ENCODE measurements around the gene TERC.

Gene TERC

GRCh38 chr3:169790687-169791429, 26.0 kb upstream of the TERC start:
- 92 to 94% methylated on average over 4 of the region's 4 CpGs for WGBS, 2 experiments

DNA sequence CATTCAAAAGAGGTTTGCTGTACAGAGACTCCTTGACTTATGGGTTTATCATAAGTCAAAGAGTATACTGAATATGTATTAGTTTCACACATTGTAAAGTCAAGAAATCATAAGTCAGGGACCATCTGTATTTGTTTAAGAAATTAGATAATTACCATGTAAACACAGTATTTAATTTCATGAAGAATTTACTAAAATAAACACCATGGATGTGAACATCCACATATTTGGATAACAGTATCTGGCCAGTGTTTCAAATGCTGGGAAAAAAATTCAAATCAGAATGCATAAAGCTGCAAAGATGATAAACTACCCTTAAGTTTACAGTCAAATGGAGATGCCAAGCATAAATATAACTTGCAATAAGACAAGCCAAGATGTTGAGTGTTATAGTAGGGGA, 25.4 kb upstream of the TERC start:
- Histone ChIP-seq H3K27ac (ENCODE audit: insufficient read depth, low read depth, low read length, poor library complexity, severe bottlenecking) (no peak overlapping the region), H3K4me3 (ENCODE audit: insufficient read depth, low read depth, low read length) (no peak overlapping the region), H3K4me1 (ENCODE audit: control insufficient read depth, insufficient read depth, low read length) (no peaks in the 10 kb centered on the region), H3K27me3 (ENCODE audit: control insufficient read depth, insufficient read depth, low read length, poor library complexity, severe bottlenecking) (no peaks in the 10 kb centered on the region), H3K36me3 (ENCODE audit: control insufficient read depth, insufficient read depth, low read length) (peaks cover 8% of the 10 kb centered on the region), H3K9me3 (ENCODE audit: control insufficient read depth, low read length) (no peaks in the 10 kb centered on the region)

More at GRCh38 chr3:169790687-169791429, 26.0 kb upstream of the TERC start:
- H3K27me3 ChIP-seq (ENCODE audit: control insufficient read depth, insufficient read depth, low read length, poor library complexity, severe bottlenecking): no peaks in the 10 kb centered on the region
- no peak overlapping the region for H3K27ac ChIP-seq (ENCODE audit: insufficient read depth, low read depth, low read length, poor library complexity, severe bottlenecking)
- no peaks in the 10 kb centered on the region for H3K9me3 ChIP-seq (ENCODE audit: control insufficient read depth, low read length)
- no peak overlapping the region for H3K4me3 ChIP-seq (ENCODE audit: insufficient read depth, low read depth, low read length)
- no peaks in the 10 kb centered on the region for H3K4me1 ChIP-seq (ENCODE audit: control insufficient read depth, insufficient read depth, low read length)
- H3K36me3 ChIP-seq (ENCODE audit: control insufficient read depth, insufficient read depth, low read length): peaks cover 4% of the 10 kb centered on the region

GRCh38 chr3:169787791-169788190, 22.9 kb upstream of the TERC start:
- H3K27ac ChIP-seq (ENCODE audit: insufficient read depth, low read depth, low read length, poor library complexity, severe bottlenecking): no peak overlapping the region
- H3K36me3 ChIP-seq (ENCODE audit: control insufficient read depth, insufficient read depth, low read length): peaks cover 14% of the 10 kb centered on the region
- 83 to 88% methylated on average over 1 of the region's 1 CpG for WGBS, 2 experiments
- H3K4me3 ChIP-seq (ENCODE audit: insufficient read depth, low read depth, low read length): no peak overlapping the region
- no peaks in the 10 kb centered on the region for H3K4me1 ChIP-seq (ENCODE audit: control insufficient read depth, insufficient read depth, low read length)
- no peaks in the 10 kb centered on the region for H3K27me3 ChIP-seq (ENCODE audit: control insufficient read depth, insufficient read depth, low read length, poor library complexity, severe bottlenecking)
- no peaks in the 10 kb centered on the region for H3K9me3 ChIP-seq (ENCODE audit: control insufficient read depth, low read length)

GRCh38 chr3:169787120-169787519, 22.3 kb upstream of the TERC start:
- Histone ChIP-seq H3K27ac (ENCODE audit: insufficient read depth, low read depth, low read length, poor library complexity, severe bottlenecking) (no peak overlapping the region), H3K4me3 (ENCODE audit: insufficient read depth, low read depth, low read length) (no peak overlapping the region), H3K4me1 (ENCODE audit: control insufficient read depth, insufficient read depth, low read length) (no peaks in the 10 kb centered on the region), H3K36me3 (ENCODE audit: control insufficient read depth, insufficient read depth, low read length) (peaks cover 20% of the 10 kb centered on the region), H3K27me3 (ENCODE audit: control insufficient read depth, insufficient read depth, low read length, poor library complexity, severe bottlenecking) (no peaks in the 10 kb centered on the region), H3K9me3 (ENCODE audit: control insufficient read depth, low read length) (no peaks in the 10 kb centered on the region)
- WGBS, 2 experiments: 100% methylated on average over 1 of the region's 4 CpGs

- no peak overlapping the region for H3K4me3 ChIP-seq (ENCODE audit: insufficient read depth, low read depth, low read length)
- WGBS, 2 experiments: 94 to 95% methylated on average over 4 of the region's 4 CpGs
- peaks cover 34% of the 10 kb centered on the region for H3K36me3 ChIP-seq (ENCODE audit: control insufficient read depth, insufficient read depth, low read length)
- H3K4me1 ChIP-seq (ENCODE audit: control insufficient read depth, insufficient read depth, low read length): no peaks in the 10 kb centered on the region
- H3K27ac ChIP-seq (ENCODE audit: insufficient read depth, low read depth, low read length, poor library complexity, severe bottlenecking): no peak overlapping the region
- H3K27me3 ChIP-seq (ENCODE audit: control insufficient read depth, insufficient read depth, low read length, poor library complexity, severe bottlenecking): no peaks in the 10 kb centered on the region
- no peaks in the 10 kb centered on the region for H3K9me3 ChIP-seq (ENCODE audit: control insufficient read depth, low read length)
These were observed 16.5 kb upstream of the TERC start for GRCh38 chr3:169781209-169781855.

DNA sequence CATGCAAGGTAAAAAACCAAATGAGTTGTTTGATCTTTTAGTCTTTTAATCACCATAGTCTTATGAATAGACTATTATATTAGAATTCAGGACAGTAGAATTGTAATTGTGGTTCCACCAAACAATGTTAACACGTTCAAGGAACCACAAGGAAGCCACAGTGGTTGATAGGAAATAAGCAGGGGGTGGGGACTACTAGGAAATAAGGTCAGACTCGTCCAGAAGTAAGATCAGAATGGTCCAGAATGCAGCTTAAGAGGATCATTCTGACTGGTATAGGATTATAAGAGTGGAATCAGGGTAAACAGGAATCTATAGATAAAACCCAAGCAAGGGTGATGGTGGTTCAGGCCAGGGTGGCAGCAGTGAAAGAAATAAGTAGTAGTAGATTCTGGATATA, 15.9 kb upstream of the TERC start:
- Histone ChIP-seq H3K4me3 (ENCODE audit: insufficient read depth, low read depth, low read length) (no peak overlapping the region), H3K36me3 (ENCODE audit: control insufficient read depth, insufficient read depth, low read length) (peaks cover 32% of the 10 kb centered on the region), H3K27me3 (ENCODE audit: control insufficient read depth, insufficient read depth, low read length, poor library complexity, severe bottlenecking) (no peaks in the 10 kb centered on the region), H3K4me1 (ENCODE audit: control insufficient read depth, insufficient read depth, low read length) (no peaks in the 10 kb centered on the region), H3K9me3 (ENCODE audit: control insufficient read depth, low read length) (no peaks in the 10 kb centered on the region), H3K27ac (ENCODE audit: insufficient read depth, low read depth, low read length, poor library complexity, severe bottlenecking) (no peak overlapping the region)
- WGBS, 2 experiments: 95 to 96% methylated on average over 2 of the region's 2 CpGs

DNA sequence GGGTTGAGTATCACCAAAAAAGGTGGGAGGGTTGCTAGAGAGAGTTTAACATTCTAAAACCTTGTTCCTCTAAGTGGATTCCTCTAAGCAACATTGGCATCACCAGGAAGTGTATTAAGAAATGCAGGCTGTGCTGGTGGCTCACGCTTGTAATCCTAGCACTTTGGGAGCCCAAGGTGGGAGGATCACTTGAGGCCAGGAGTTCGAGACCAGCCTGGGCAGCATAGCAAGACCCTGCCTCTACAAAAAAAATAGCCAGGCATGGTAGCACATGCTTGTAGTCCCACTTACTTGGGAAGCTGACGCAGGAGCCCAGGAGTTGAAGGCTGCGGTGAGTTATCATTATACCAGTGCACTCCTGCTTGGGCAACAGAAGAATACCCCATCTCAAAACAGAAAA, 13.0 kb upstream of the TERC start:
- Histone ChIP-seq H3K4me1 (ENCODE audit: control insufficient read depth, insufficient read depth, low read length) (peaks cover 6% of the 10 kb centered on the region), H3K36me3 (ENCODE audit: control insufficient read depth, insufficient read depth, low read length) (peaks cover 31% of the 10 kb centered on the region), H3K9me3 (ENCODE audit: control insufficient read depth, low read length) (no peaks in the 10 kb centered on the region), H3K4me3 (ENCODE audit: insufficient read depth, low read depth, low read length) (no peak overlapping the region), H3K27me3 (ENCODE audit: control insufficient read depth, insufficient read depth, low read length, poor library complexity, severe bottlenecking) (no peaks in the 10 kb centered on the region), H3K27ac (ENCODE audit: insufficient read depth, low read depth, low read length, poor library complexity, severe bottlenecking) (no peak overlapping the region)
- 69 to 71% methylated on average over 4 of the region's 4 CpGs for WGBS, 2 experiments

GRCh38 chr3:169774186-169774585, 9.3 kb upstream of the TERC start:
- Histone ChIP-seq H3K9me3 (ENCODE audit: control insufficient read depth, low read length) (no peaks in the 10 kb centered on the region), H3K4me3 (ENCODE audit: insufficient read depth, low read depth, low read length) (peak overlapping the region; percentile 100), H3K27ac (ENCODE audit: insufficient read depth, low read depth, low read length, poor library complexity, severe bottlenecking) (no peak overlapping the region), H3K36me3 (ENCODE audit: control insufficient read depth, insufficient read depth, low read length) (peaks cover 11% of the 10 kb centered on the region), H3K4me1 (ENCODE audit: control insufficient read depth, insufficient read depth, low read length) (peaks cover 6% of the 10 kb centered on the region), H3K27me3 (ENCODE audit: control insufficient read depth, insufficient read depth, low read length, poor library complexity, severe bottlenecking) (no peaks in the 10 kb centered on the region)
- WGBS, 2 experiments: 68 to 72% methylated on average over 5 of the region's 5 CpGs

DNA sequence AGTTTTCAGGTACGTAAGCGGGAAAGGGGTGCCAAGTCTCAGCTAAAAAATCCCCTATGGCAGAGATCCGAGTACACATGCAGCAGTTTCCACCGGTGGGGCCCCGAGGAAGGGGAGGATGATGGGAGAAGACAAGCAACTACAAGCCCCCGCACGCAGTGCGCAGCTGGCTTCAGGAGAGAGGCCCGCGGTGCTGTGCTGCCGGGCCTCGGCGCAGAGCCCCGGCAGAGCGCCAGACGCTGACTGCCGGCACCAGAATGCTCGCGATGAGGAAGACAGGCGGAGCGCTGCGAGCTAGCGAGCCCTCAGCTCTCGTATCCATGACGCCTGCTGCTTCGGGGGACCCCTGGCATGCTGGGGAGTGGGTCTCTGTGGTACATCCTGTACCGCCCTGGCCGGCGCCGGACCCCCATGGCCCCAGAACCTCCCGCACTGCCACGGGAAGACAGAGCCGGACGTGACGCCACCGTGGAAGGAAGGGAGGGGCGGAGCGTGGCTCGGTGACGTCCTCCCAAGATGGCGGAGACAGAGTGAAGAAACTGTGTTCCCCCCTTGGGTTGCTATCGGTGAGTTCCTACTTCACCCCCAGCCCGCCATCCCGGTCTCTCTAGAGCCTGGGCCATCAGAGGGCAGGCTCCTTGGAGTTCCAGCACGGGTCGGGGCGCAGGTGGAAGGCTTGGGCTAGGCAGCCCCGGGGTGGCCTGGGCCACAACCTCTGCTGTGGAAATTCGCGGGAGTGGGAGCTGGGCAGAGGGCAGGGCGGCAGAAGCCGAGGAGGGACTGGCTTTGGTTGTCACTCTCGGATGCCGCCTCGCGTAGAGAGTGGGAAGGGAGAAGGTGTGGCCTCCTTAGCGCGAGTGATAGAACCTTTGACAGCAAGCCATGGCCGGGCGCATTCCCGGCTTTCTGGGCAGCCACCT, 8.3 kb upstream of the TERC start, which contains the start of gene MYNN:
Gene MYNN, plus strand, starts transcription at position 500 of the 920 bp plus-strand sequence. CDS start 900 bp downstream, outside the sequence.
- Histone ChIP-seq H3K4me3 (ENCODE audit: insufficient read depth, low read depth, low read length) (peak within 1 kb of the TSS; percentile 100), H3K9me3 (ENCODE audit: control insufficient read depth, low read length) (no peaks in the 10 kb centered on the region), H3K4me1 (ENCODE audit: control insufficient read depth, insufficient read depth, low read length) (peaks cover 6% of the 10 kb centered on the region), H3K27ac (ENCODE audit: insufficient read depth, low read depth, low read length, poor library complexity, severe bottlenecking) (peak within 1 kb of the TSS; percentile 90), H3K27me3 (ENCODE audit: control insufficient read depth, insufficient read depth, low read length, poor library complexity, severe bottlenecking) (no peaks in the 10 kb centered on the region), H3K36me3 (ENCODE audit: control insufficient read depth, insufficient read depth, low read length) (peaks cover 9% of the 10 kb centered on the region)
- 0% methylated on average over 61 of the region's 61 CpGs for WGBS, 2 experiments

Measured in ectodermal cell (in vitro differentiated cells).